Cardiac muscle cell (in vitro differentiated cells and primary cell): Measurements from ENCODE around the gene LSMEM2. TPM values are rescaled to one million over a fixed set of nuclear protein-coding genes. Genes with fewer than 3 reads are reported as not detected.

ENCODE experiments used
- DNase-seq, 2 donors: peaks; one replicate each; pipeline versions ENCODE4 v3.0.0 to v3.0.0-alpha.2; 2010 to 2017; ENCODE audit warnings: low read depth in 1 of 2, low spot score in 1 of 2
- H3K27ac ChIP-seq: fragments of 200-600 bp; sonication (generic); 2 replicates; pipeline ENCODE4 v1.5.1; 2016
- H3K27me3 ChIP-seq: fragments of 200-600 bp; sonication (generic); 2 replicates; pipeline ENCODE4 v1.6.0; 2016; ENCODE audit warnings: control low read depth
- H3K36me3 ChIP-seq: fragments of 200-600 bp; sonication (generic); 2 replicates; pipeline ENCODE4 v1.5.1; 2016; ENCODE audit warnings: control low read depth
- H3K4me1 ChIP-seq: fragments of 200-600 bp; sonication (generic); 2 replicates; pipeline ENCODE4 v1.8.1; 2017; ENCODE audit warnings: low read depth, mild to moderate bottlenecking, mixed run types
- H3K4me3 ChIP-seq: fragments of 200-600 bp; sonication (generic); 2 replicates; pipeline ENCODE4 v1.5.1; 2016; ENCODE audit warnings: mild to moderate bottlenecking
- H3K9me3 ChIP-seq: fragments of 200-600 bp; sonication (generic); 2 replicates; pipeline ENCODE4 v1.5.1; 2017; ENCODE audit warnings: low read depth, mild to moderate bottlenecking, control low read depth
- polyA plus RNA-seq: library from polyadenylated mRNA; unstranded; fragments of >200 nt; fragmentation: Nextera tagmentation; extraction: Ambion mirVana; gene quantifications from 2 replicates; pipeline ENCODE4 v1.2.1, GENCODE V29; 2016
- total RNA-seq: library from RNA; depleted of rRNA; stranded (reverse); fragments of >200 nt; gene quantifications from 2 replicates; pipeline ENCODE4 v1.2.3, GENCODE V29; 2016
- TF ChIP-seq, protein P1 (sequence below): IDR thresholded peaks from 2 replicates; pipeline ENCODE4 v1.5.1; 2012; ENCODE audit warnings: low read depth, mild to moderate bottlenecking, low read length

The LSMEM2 gene
- total and polyA plus RNA-seq, 2 experiments from 2014 or later, result 18.1 to 29.2 TPM

DNA sequence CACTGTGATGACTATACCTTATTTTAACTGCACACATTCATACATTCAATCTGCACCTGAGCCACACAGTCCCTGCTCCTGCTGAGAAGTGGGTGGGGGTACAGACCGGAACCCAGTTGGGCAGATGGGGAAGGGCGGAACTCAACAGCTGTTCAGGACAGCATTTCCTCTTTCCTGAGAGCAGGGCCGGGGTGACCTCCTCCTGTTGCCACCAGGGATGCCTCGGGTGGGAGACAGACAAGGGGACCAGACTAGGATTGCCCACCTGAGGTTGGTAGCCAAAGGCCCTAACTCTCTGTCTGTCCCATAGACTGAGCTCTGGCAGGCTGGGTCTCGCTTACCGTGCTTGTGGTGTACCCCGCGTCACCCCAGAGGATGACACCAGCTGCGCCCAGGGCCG lies 39.7 kb downstream of the LSMEM2 start:
- TF ChIP-seq, protein P1, sequence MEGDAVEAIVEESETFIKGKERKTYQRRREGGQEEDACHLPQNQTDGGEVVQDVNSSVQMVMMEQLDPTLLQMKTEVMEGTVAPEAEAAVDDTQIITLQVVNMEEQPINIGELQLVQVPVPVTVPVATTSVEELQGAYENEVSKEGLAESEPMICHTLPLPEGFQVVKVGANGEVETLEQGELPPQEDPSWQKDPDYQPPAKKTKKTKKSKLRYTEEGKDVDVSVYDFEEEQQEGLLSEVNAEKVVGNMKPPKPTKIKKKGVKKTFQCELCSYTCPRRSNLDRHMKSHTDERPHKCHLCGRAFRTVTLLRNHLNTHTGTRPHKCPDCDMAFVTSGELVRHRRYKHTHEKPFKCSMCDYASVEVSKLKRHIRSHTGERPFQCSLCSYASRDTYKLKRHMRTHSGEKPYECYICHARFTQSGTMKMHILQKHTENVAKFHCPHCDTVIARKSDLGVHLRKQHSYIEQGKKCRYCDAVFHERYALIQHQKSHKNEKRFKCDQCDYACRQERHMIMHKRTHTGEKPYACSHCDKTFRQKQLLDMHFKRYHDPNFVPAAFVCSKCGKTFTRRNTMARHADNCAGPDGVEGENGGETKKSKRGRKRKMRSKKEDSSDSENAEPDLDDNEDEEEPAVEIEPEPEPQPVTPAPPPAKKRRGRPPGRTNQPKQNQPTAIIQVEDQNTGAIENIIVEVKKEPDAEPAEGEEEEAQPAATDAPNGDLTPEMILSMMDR, result no peak
- H3K36me3 ChIP-seq, result peaks cover 24% of the 10 kb centered on the region
- no peak for DNase-seq
- H3K27ac ChIP-seq, result no peak overlapping the region
- no peaks in the 10 kb centered on the region for H3K9me3 ChIP-seq
- no peaks in the 10 kb centered on the region for H3K27me3 ChIP-seq
- H3K4me3 ChIP-seq, result no peak overlapping the region
- H3K4me1 ChIP-seq, result peaks cover 21% of the 10 kb centered on the region

DNA sequence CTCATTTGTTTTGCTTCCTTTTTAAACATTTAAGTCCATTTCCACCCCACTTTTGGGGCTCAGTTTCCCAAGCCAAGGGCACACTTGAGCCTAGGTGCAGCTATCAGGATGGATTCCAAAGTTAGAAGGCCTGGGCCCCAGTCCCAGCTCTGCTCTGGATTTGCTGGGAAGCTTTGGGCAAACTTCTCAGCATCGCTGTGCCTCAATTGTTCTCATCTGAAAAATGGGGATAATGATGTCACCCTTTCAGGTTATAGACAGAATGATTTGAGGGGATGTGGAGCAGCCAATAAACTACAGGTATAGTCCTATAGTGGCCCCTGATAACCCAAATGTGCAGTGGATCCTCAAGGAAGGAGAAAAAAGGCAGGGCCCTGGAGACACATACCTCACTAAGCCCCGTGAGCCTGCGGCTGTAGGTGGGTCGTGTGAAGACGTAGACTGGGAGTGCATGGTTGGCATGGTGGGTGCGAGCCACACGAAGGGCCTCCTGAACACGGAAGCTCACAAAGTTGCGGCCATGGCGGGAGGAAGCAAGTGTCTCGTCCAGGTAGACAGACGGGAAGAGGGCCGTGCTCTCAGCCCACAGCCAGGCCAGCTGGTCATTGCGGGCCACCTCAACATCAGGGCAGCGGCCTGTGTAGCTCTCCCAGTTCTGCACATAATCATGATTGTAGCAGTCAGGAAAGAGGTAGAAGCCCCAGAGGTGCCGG lies 40.5 kb downstream of the LSMEM2 start:
- Histone ChIP-seq H3K9me3 (no peaks in the 10 kb centered on the region), H3K27ac (no peak overlapping the region), H3K27me3 (no peaks in the 10 kb centered on the region), H3K4me3 (no peak overlapping the region), H3K36me3 (peaks cover 24% of the 10 kb centered on the region), H3K4me1 (peaks cover 24% of the 10 kb centered on the region)
- no peak for DNase-seq
- TF ChIP-seq, protein P1, result no peak

DNA sequence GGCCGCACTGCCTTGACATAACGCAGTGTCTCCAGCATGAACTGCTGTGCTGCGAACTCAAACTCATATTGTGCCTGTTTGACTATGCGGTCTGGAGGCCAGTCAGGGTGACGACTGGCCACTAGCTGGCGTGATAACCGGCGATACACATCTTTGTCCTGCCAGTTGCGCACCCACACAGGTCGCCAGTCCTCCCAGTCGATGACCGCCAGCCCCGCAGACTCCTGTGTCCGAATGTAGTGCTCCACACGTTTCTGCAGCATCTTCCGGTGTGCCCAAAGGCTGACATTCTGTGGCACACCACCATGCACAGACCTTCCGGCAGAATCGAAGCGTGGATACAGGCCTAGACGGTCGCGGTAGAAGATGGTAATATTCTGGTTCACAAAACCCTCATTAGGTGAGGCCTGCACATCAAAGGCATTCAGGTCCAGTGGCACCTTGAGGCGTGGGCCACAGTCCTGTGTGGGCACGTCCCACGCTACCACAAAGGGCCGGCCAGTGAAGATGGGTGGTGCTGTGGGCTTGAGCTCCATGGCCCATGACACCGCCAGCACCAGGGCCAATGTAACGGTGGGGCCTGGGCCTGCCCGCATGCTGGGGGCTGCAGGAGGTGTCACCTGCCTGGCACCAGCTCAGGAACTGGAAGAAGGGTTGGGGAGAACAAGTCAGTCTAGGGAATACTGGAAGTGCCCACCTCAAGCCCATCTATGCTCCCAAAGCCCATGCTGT lies 41.2 kb downstream of the LSMEM2 start:
- peaks cover 24% of the 10 kb centered on the region for H3K36me3 ChIP-seq
- no peaks in the 10 kb centered on the region for H3K27me3 ChIP-seq

DNA sequence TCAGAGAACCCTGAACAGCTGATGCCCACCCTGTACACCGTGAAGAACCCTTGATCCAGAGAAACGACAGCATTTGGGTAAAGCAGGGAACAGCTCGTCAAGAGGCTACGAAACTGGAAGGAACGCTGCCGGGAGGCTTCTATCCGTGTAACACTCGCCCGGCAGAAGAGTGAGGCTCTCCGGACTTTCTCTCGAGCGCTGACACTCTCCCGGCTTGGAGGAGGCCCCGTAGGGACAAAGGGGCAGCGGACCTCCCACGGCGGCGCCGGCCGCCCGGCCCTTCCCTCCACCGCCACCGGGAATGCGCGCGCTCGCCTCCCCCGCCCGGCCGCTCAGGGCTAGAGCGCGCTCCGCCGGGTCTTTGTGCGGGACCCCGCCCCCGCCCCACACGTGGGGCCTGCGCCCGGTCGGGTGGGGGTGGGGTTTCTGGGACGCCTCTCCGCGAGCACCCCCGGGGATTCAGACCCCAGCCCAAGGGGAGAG lies 42.0 kb downstream of the LSMEM2 start:
- H3K27ac ChIP-seq, result peak overlapping the region; percentile 100
- peak; percentile 81 to 92 for DNase-seq
- H3K9me3 ChIP-seq, result no peaks in the 10 kb centered on the region
- no peaks in the 10 kb centered on the region for H3K27me3 ChIP-seq
- H3K4me3 ChIP-seq, result peak overlapping the region; percentile 65
- TF ChIP-seq, protein P1, result no peak
- peaks cover 24% of the 10 kb centered on the region for H3K4me1 ChIP-seq
- peaks cover 24% of the 10 kb centered on the region for H3K36me3 ChIP-seq

More for the DNA sequence above, 41.2 kb downstream of the LSMEM2 start:
- peak overlapping the region; percentile 65 for H3K4me3 ChIP-seq
- H3K4me1 ChIP-seq, result peaks cover 24% of the 10 kb centered on the region
- TF ChIP-seq, protein P1, result no peak
- H3K27ac ChIP-seq, result peak overlapping the region; percentile 100
- no peak for DNase-seq
- H3K9me3 ChIP-seq, result no peaks in the 10 kb centered on the region

DNA sequence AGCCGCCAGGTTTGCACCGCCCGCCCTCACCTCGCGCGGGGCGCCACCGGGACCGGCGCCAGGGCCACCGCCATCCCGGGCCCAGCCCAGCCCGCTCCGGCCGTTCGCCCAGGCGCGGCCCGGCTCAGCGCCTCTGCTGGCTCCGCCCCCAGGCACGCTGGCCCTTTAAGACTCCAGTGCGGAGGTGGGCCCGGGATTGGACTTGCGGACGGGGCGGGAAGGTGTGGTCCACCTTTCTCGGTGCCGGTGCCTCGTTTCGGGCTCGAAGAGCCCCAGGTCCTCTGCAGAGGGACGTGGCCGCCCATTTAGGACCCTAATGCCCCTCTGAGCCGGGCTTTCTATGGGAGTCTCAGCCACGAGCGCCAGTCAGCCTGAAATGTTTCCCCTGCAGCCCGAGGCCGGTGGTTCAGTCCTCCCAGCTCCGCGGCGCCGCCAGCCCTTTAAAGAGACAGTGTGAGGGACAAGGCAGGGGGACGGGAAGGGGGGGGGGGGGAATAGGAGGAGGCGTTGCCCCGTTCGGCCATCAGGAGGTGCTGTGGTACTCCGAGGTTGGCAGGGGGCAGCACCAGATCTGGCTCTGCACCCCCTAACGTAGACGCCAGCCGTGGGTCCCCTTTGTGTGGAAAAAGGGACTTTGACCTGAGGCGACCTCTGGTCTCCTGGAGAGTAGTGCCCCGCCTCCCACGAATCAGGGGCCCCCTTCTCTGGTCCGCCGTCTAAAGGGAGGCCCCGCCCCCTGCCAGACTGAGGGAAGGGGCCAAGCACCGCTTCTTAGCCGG lies 42.6 kb downstream of the LSMEM2 start:
- TF ChIP-seq, protein P1, result peak; percentile 47
- no peaks in the 10 kb centered on the region for H3K27me3 ChIP-seq
- DNase-seq, result peak; percentile 93 to 94
- peaks cover 21% of the 10 kb centered on the region for H3K36me3 ChIP-seq
- H3K27ac ChIP-seq, result peak overlapping the region; percentile 100
- peak overlapping the region; percentile 65 for H3K4me3 ChIP-seq
- peaks cover 24% of the 10 kb centered on the region for H3K4me1 ChIP-seq
- H3K9me3 ChIP-seq, result no peaks in the 10 kb centered on the region
